ENCODE measurements around the gene PELI2.

- TF ChIP-seq CTCF (IDR thresholded peaks at IDR 0.05; ENCODE audit: low read length) (no peak), EZH2 (IDR thresholded peaks at IDR 0.05; ENCODE audit: borderline replicate concordance, low read length) (no peak)
Observed at GRCh38 chr14:56142314-56142713, 24.1 kb downstream of the PELI2 start.

All from OCI-LY1 (cell line).